ENCODE measurements around the gene GNAS-AS1.

GNAS-AS1 gene

DNA sequence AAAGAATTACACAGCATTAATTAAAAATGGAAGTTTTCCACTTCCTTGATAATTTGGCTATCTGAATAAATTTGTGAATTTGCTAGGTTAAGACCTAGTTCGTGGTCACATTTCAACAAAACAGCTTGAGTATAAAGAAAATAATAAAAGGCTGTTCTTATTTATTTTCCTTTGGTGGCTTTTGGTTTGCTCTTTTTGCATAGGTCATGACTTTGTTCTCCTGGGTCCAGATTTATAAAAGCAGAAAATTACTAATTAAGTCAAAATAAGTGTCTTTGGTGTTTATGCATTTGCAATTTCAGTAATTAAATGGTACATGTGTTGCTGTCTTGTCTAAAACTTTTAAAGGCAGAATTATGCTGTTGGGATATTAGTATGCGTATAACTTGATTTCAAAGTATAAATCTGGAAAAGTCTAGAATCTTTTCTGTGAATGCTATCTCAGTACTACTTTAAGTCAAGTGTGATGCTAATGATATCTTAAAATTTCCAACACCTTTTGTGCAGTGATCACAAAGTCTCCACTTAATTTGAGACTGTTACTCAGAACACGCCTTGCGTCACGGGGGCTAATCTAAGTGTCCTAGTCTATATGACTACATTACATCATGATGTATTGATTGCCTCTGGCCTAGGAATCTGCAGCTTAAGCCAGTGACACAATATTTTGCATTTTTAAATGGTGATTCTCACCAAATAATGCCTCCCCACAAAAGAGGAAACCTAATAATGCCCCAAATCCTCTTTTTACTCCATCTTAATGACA is 42.8 kb upstream of the GNAS-AS1 start:
- H3K4me2 ChIP-seq = peak overlapping the region; percentile 94
- TF ChIP-seq, protein P1, sequence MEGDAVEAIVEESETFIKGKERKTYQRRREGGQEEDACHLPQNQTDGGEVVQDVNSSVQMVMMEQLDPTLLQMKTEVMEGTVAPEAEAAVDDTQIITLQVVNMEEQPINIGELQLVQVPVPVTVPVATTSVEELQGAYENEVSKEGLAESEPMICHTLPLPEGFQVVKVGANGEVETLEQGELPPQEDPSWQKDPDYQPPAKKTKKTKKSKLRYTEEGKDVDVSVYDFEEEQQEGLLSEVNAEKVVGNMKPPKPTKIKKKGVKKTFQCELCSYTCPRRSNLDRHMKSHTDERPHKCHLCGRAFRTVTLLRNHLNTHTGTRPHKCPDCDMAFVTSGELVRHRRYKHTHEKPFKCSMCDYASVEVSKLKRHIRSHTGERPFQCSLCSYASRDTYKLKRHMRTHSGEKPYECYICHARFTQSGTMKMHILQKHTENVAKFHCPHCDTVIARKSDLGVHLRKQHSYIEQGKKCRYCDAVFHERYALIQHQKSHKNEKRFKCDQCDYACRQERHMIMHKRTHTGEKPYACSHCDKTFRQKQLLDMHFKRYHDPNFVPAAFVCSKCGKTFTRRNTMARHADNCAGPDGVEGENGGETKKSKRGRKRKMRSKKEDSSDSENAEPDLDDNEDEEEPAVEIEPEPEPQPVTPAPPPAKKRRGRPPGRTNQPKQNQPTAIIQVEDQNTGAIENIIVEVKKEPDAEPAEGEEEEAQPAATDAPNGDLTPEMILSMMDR (conservative IDR thresholded peaks at IDR 0.05; ENCODE audit: low read depth, low read length) = no peak
- H4K20me1 ChIP-seq (ENCODE audit: insufficient read depth) = peaks cover 45% of the 10 kb centered on the region
- H2AFZ ChIP-seq (ENCODE audit: low read depth) = no peak overlapping the region
- peaks cover 3% of the 10 kb centered on the region; the same call in 1 of the 2 replicates for H3K36me3 ChIP-seq (ENCODE audit: insufficient read depth)
- peak overlapping the region; percentile 97 for H3K9ac ChIP-seq
- H3K4me3 ChIP-seq (IDR thresholded peaks at IDR 0.05; ENCODE audit: insufficient read depth, low read depth, low read length) = no peak overlapping the region
- peaks cover 50% of the 10 kb centered on the region for H3K4me1 ChIP-seq (ENCODE audit: low read depth, poor library complexity, severe bottlenecking)
- peak overlapping the region; percentile 95 for H3K27ac ChIP-seq
- peaks cover 66% of the 10 kb centered on the region for H3K79me2 ChIP-seq (ENCODE audit: insufficient read depth, low read depth)
- no peaks in the 10 kb centered on the region for H3K27me3 ChIP-seq (ENCODE audit: insufficient read depth, low read depth)

DNA sequence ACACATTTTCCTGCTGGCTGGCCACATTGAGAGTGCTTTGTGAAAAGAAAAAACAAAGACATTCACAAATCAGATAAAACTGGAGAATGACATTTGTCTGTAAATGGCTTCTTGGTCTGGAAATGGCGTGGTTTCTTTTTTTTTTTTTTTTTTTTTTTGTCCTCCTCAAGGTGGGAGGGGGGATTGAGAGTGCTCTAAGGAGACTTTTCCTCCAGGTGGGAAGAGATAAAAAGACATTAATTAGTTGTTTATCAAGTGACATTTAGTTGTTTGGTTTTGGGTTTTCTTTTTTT is 42.2 kb upstream of the GNAS-AS1 start:
- Histone ChIP-seq H3K4me1 (ENCODE audit: low read depth, poor library complexity, severe bottlenecking) (peaks cover 51% of the 10 kb centered on the region), H3K27ac (peak overlapping the region; percentile 95)

DNA sequence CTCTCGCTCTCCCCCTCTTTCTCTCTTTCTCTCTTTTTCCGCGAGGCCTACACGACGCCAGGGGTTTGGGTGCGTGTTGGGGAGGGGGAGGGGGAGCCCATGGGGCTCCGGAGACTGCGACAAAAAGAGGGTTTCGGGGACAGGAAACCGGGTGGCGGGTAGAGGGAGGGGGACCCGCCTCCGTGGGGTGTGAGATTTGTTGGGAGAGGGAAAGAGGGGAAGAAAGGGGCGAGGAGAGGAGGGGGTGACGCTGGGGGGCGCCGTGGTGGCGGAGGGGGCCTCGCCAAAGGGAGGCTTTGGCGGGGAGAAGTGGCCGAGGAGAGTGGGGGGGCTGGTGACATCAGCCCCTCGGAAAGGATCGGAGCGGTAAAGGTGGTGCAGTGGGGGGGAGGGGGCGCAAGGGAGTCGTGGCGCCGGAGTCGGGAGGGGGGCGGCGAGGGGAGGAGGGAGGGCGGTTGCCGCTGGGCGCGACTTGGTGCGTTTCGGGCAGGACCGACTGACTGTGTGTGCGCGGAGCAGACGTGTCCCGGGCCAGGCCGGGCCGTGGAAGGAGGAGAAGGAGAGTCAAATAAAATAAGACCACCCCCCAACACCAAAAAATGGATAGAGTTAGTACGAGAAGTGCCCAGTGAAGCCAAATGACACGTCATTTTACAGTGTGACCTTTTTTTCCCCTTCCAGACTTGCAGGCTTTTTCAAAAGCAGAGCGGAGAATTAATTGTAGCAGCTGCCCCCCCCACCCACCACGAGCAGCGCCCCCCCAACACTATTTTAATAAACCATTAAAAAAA is 41.6 kb upstream of the GNAS-AS1 start:
- Histone ChIP-seq H2AFZ (ENCODE audit: low read depth) (no peak overlapping the region; the same call in 1 of the 2 replicates), H3K79me2 (ENCODE audit: insufficient read depth, low read depth) (peaks cover 54% of the 10 kb centered on the region), H3K27me3 (ENCODE audit: insufficient read depth, low read depth) (no peaks in the 10 kb centered on the region), H3K4me1 (ENCODE audit: low read depth, poor library complexity, severe bottlenecking) (peaks cover 51% of the 10 kb centered on the region), H3K36me3 (ENCODE audit: insufficient read depth) (peaks cover 3% of the 10 kb centered on the region; the same call in 1 of the 2 replicates), H3K9ac (peak overlapping the region; percentile 97), H3K4me3 (IDR thresholded peaks at IDR 0.05; ENCODE audit: insufficient read depth, low read depth, low read length) (no peak overlapping the region), H3K4me2 (peak overlapping the region; percentile 94), H3K27ac (peak overlapping the region; percentile 95), H4K20me1 (ENCODE audit: insufficient read depth) (peaks cover 43% of the 10 kb centered on the region)
- TF ChIP-seq, protein P1 (conservative IDR thresholded peaks at IDR 0.05; ENCODE audit: low read depth, low read length) = 0 out of 2 replicates have a peak, but pooled peaks have one; percentile 14

More for the DNA sequence above, 42.2 kb upstream of the GNAS-AS1 start:
- Histone ChIP-seq H3K9ac (peak overlapping the region; percentile 97), H3K27me3 (ENCODE audit: insufficient read depth, low read depth) (no peaks in the 10 kb centered on the region), H3K4me2 (peak overlapping the region; percentile 94), H3K4me3 (IDR thresholded peaks at IDR 0.05; ENCODE audit: insufficient read depth, low read depth, low read length) (no peak overlapping the region), H3K36me3 (ENCODE audit: insufficient read depth) (peaks cover 3% of the 10 kb centered on the region; the same call in 1 of the 2 replicates), H3K79me2 (ENCODE audit: insufficient read depth, low read depth) (peaks cover 59% of the 10 kb centered on the region), H2AFZ (ENCODE audit: low read depth) (no peak overlapping the region), H4K20me1 (ENCODE audit: insufficient read depth) (peaks cover 45% of the 10 kb centered on the region)
- TF ChIP-seq, protein P1 (conservative IDR thresholded peaks at IDR 0.05; ENCODE audit: low read depth, low read length) = no peak

DNA sequence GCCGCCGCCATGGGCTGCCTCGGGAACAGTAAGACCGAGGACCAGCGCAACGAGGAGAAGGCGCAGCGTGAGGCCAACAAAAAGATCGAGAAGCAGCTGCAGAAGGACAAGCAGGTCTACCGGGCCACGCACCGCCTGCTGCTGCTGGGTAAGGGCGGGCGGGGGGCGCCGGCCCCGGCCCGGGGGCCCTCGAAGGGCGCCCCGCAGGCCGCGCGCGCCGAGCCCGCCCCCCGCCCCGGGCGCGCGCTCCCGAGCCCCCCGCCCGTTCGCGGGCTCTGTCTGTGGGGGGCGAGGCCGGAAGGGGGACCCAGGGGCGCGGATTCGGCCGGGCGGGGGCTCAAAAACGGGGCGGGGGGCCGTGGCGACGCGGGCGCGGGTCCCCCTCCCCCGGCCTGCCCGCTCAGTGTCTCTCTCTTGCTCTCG is 41.0 kb upstream of the GNAS-AS1 start:
- Histone ChIP-seq H3K79me2 (ENCODE audit: insufficient read depth, low read depth) (peaks cover 48% of the 10 kb centered on the region), H3K27ac (peak overlapping the region; percentile 95), H3K27me3 (ENCODE audit: insufficient read depth, low read depth) (no peaks in the 10 kb centered on the region), H3K4me1 (ENCODE audit: low read depth, poor library complexity, severe bottlenecking) (peaks cover 51% of the 10 kb centered on the region), H3K9ac (peak overlapping the region; percentile 97), H3K4me3 (IDR thresholded peaks at IDR 0.05; ENCODE audit: insufficient read depth, low read depth, low read length) (no peak overlapping the region), H2AFZ (ENCODE audit: low read depth) (no peak overlapping the region; the same call in 1 of the 2 replicates), H4K20me1 (ENCODE audit: insufficient read depth) (peaks cover 37% of the 10 kb centered on the region), H3K36me3 (ENCODE audit: insufficient read depth) (peaks cover 3% of the 10 kb centered on the region; the same call in 1 of the 2 replicates), H3K4me2 (no peak overlapping the region)
- TF ChIP-seq, protein P1 (conservative IDR thresholded peaks at IDR 0.05; ENCODE audit: low read depth, low read length) = no peak

Data from KMS-11 (cell line).